ENCODE results near the gene METTL24.

DNA sequence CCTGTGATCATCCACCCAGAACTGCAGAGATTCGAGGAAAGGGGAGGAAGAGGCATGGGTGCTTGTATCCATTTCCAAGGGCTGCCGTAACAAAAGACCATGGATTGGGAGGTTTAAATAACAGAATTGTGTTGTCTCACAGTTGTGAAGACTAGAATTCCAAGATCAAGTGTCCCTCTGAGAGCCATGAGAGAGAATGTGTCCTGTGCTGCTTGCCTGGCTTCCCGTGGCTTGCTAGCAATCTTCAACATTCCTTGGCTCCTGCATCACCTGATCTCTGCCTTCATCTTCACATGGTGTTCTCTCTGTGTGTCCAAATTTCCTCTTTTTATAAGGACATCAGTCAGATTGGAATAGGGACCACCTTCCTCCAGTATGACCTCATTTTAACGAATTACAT, 108.1 kb downstream of the METTL24 start:
- TF ChIP-seq, protein P1, sequence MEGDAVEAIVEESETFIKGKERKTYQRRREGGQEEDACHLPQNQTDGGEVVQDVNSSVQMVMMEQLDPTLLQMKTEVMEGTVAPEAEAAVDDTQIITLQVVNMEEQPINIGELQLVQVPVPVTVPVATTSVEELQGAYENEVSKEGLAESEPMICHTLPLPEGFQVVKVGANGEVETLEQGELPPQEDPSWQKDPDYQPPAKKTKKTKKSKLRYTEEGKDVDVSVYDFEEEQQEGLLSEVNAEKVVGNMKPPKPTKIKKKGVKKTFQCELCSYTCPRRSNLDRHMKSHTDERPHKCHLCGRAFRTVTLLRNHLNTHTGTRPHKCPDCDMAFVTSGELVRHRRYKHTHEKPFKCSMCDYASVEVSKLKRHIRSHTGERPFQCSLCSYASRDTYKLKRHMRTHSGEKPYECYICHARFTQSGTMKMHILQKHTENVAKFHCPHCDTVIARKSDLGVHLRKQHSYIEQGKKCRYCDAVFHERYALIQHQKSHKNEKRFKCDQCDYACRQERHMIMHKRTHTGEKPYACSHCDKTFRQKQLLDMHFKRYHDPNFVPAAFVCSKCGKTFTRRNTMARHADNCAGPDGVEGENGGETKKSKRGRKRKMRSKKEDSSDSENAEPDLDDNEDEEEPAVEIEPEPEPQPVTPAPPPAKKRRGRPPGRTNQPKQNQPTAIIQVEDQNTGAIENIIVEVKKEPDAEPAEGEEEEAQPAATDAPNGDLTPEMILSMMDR (conservative IDR thresholded peaks at IDR 0.05 in 1 of 2, IDR thresholded peaks at IDR 0.05 in 1 of 2; ENCODE audit: low read depth in 1 of 2, low read length in 2 of 2), result no peak
- TF ChIP-seq EZH2 (IDR thresholded peaks at IDR 0.05; ENCODE audit: low read length, missing control alignments), result no peak

All from fibroblast of lung (primary cell).